ENCODE data around the gene FCHSD1.

- TF ChIP-seq YY1 (IDR thresholded peaks at IDR 0.05; ENCODE audit: insufficient read depth, insufficient read length) (no peak), ZNF274 (IDR thresholded peaks at IDR 0.05; ENCODE audit: low read depth, low read length) (no peak), SUZ12 (IDR thresholded peaks at IDR 0.05; ENCODE audit: extremely low read depth, insufficient read depth, insufficient read length) (no peak)
These were observed 45.2 kb upstream of the FCHSD1 start for GRCh38 chr5:141696431-141696830.
